ENCODE results near the gene MTX3.

GRCh38 chr5:79938468-79938867 is 52.6 kb downstream of the MTX3 start:
- no peak for TF ChIP-seq RAD21 (IDR thresholded peaks at IDR 0.05; ENCODE audit: insufficient read depth, low read depth, low read length)
- TF ChIP-seq CEBPB (IDR thresholded peaks at IDR 0.05; ENCODE audit: borderline replicate concordance in 1 of 2, low read depth in 2 of 2, low read length in 2 of 2) = no peak

Data from GM12878 (cell line).